Measurements from ENCODE around the gene CNTN1.

DNA sequence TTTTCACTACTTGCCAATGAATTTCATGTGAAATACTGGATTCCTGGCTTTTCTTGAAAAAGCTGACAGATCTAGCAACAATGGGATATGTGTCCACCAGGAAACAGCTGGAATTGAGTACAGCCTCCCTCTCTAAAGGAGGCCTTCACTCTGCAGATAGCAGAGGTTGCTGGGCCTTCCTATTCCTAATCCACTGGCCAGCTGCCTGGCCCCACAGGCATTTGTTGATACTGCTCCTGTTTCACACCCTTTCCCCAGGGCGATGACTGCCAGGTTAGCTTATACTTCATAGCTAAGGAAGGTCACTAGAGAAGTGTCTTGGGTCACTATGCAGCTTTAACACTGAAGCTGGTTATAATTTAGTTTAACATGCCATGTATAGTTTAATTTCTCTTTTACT, 408.3 kb downstream of the CNTN1 start:
- TF ChIP-seq CTCF (IDR thresholded peaks at IDR 0.05) (no peak), POLR2A (IDR thresholded peaks at IDR 0.05) (no peak)
